Inflammatory macrophage (primary cell): ENCODE measurements around the gene COCH.
A peak's percentile ranks its signal among the peaks of the same experiment; 100 is the strongest.
"Not testable (repeated sequence)": the region's sequence is repeated elsewhere in the genome, so short reads cannot be mapped to it uniquely, and the experiment has no call there.

Experiments
- DNase-seq, 2 donors: peaks; one replicate each; pipeline ENCODE4 v3.0.0-alpha.2; 2020 to 2022

Gene COCH

GRCh38 chr14:30928462-30928861 is 54.1 kb downstream of the COCH start:
- DNase-seq = peak in 1 of 2 donors; percentile 3

GRCh38 chr14:30933937-30934336 is 59.6 kb downstream of the COCH start:
- DNase-seq = not testable (repeated sequence)

GRCh38 chr14:30935445-30935844 is 61.1 kb downstream of the COCH start:
- DNase-seq = no peak

- DNase-seq = no peak
Measured at GRCh38 chr14:30938617-30939016, 64.3 kb downstream of the COCH start.
